Cerebellar nuclear complex (tissue), 1 donor: ENCODE measurements around the gene KLF3.

Experiments used
- DNase-seq, 2 experiments: peaks; one replicate each; lab custom pipeline; 2025; lab: John Stamatoyannopoulos, UW

KLF3 gene

GRCh38 chr4:38698176-38698575 lies 34.2 kb downstream of the KLF3 start:
- DNase-seq = no peak

DNA sequence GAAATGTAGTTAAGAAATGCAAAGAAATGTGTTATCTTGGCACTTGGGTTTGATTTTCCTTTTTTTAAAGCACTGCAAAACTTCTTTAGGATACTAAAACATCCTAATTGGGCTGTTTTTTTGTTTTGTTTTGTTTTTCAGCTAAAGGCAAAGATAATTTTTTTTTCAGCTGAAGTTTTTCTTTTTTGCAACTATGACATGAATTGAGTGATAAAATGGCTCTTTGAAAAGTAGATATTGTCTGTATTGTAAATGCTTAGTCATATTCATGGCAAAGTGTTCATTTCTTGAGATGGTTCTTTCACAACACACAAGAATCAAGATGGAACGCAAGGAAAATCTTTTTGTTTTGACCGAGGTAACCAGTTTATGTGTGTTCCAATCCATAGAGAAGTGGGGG lies 35.1 kb downstream of the KLF3 start:
- no peak for DNase-seq

DNA sequence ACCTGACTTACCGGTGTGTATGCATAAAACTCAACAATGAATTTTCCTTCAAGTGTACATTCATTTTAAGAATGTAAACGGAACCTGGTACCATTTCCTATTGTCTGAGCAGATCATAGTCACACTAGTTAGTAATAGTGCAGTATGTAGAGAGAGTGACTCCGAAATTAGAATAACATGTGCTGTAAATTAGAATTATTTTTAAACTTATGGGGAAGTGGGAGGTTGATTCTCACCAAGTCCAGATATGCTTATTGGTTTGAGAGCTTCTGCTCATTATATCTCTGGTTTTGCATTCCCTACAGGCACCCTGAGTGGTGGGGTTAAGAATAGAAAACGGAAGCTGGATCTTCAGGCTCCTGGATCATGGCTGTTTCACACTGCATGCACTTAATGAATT lies 39.6 kb downstream of the KLF3 start:
- no peak for DNase-seq

GRCh38 chr4:38704622-38705154 lies 40.7 kb downstream of the KLF3 start:
- DNase-seq = no peak

DNA sequence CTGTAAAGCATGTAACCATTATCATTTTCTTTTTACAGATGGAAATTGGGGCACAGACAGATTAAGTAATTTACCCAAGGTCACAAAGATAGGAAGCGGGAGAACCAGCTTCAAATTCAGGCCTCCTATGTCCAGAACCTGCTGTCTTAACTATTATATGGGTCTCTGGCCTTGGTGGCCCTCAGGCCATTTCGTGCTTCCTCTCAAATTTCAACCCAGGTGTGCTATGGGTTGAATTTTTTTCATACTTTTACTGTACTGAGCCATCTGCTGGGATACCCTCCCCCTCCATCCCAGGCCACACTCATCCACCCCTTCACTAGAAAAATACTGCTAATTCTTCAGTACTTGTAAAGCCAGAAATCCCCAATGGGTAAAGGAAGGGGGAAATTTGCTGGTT lies 42.3 kb downstream of the KLF3 start:
- DNase-seq = no peak

DNA sequence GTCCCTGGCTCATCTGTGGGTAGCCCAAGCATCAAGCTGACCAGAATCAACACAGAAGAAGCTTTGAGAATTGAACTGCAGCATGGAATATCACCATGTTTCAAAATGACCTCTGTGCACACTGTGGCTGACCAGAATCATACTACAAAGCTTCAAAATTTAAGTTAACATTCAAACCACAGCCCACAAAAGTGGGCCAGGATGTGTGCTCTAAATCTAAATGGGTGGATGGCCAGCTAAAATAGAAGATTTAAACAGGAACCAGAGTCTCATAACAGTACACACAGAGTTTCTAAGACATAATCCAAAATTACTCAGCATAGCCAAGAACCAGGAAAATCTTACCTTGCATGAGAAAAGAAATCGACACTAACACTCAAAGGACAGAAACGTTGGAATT lies 46.1 kb downstream of the KLF3 start:
- no peak for DNase-seq

GRCh38 chr4:38711066-38711465 lies 47.1 kb downstream of the KLF3 start:
- DNase-seq = no peak

GRCh38 chr4:38715050-38715449 lies 51.1 kb downstream of the KLF3 start:
- DNase-seq = no peak

- no peak for DNase-seq
Measured at GRCh38 chr4:38716256-38716655, 52.3 kb downstream of the KLF3 start.

DNA sequence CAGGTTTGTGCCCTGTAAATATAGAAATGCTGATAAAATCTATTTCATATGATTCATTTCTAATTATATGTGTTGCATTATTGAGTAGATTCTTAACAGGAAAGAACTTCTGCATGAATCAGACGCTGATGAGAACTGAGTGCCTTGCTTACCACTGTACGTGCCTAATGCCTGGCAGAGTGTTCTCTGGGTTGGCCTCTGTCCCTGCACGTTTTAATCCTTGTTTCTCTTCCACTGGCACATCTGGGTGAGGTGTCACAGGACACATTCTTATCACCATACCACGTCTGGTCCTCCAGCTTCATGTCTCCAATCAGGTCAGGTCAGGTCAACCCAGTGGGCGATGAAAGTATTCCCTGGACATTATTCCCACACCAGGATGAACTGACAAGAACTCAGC lies 53.6 kb downstream of the KLF3 start:
- no peak for DNase-seq

DNA sequence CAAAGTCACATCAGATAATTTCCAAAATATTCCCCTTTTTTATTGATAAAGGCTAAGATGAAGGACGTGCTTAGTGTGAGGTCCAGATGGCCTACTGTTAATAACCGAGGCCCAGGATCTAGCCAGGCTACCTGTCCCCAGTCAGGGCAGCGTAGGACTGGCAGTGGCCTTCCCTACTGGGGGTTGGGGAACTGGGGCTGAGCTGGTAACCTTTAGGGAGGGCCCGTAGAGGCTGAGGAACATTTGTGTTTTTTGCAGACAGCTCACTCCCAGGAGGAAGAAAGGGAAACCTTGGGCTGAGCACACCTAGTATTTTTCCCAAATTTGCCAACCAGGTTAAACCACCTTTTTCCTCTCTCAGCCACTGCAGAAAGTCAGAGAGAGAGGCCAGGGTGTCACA lies 59.1 kb downstream of the KLF3 start:
- DNase-seq = no peak

DNA sequence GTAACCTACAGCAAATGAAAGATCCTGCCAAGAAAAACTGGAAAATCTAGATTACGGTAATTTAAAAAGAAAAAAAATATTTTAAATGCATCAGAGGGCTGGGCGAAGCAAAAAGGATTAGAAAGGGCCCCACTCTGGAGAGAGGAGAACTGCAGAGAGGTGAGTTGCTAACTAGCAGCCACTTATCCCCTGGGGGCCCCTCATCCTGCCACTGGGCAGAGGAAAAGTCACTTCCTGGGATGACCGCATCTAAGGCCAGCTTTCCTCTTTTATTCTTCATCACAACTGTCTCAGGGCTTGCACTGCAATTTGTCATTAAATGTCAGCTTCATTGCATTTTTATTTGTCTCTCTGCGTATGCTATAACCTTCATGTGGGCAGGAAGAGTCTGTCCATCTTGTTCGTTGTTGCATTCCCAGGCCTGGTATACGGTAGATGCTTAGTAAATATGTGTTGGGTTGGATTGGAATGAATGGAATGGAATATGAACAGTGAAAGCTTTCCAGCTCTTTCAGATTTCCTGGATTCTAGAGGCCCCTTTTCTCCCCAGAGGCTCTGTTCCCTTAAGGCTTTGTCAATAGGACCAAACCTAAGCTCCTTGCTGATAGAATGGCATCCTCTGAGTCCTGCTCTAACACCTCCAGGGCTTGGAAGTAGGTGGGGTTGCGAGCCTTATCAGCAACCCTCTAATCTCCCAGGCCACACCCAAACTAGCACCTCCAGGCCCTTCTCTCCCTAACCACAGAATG lies 59.9 kb downstream of the KLF3 start:
- DNase-seq = no peak

DNA sequence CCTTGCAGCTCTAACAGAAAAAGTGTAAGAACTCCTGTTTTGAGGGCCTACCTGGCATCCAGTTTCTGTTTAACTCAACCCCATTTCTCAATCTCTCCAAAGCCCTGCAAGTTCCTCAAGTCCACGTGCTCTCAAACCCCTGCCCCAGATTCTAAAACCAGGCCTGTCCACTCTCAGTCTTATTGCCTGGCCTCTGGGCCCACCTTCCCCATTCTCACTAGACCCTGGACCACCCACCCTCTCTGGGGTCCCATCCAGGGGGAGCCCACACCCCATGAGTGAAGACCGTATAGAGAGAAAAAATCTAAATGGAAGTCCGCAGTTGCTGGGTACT lies 60.4 kb downstream of the KLF3 start:
- DNase-seq = no peak

GRCh38 chr4:38728631-38729141 lies 64.7 kb downstream of the KLF3 start:
- no peak for DNase-seq

DNA sequence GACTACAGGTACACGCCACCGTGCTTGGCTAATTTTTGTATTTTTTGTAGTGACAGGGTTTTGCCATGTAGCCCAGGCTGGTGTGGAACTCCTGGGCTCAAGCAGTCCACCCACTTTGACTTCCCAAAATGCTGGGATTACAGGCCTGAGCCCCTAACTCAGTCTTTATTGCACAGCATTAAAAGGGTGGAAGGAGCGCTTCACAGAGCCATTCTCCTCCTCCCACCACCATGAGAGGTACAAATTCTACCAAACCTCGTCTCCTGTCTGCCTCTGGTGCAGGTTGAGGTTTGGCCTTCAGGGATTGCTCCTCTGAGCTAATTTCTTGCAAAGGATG lies 66.5 kb downstream of the KLF3 start:
- DNase-seq = no peak

DNA sequence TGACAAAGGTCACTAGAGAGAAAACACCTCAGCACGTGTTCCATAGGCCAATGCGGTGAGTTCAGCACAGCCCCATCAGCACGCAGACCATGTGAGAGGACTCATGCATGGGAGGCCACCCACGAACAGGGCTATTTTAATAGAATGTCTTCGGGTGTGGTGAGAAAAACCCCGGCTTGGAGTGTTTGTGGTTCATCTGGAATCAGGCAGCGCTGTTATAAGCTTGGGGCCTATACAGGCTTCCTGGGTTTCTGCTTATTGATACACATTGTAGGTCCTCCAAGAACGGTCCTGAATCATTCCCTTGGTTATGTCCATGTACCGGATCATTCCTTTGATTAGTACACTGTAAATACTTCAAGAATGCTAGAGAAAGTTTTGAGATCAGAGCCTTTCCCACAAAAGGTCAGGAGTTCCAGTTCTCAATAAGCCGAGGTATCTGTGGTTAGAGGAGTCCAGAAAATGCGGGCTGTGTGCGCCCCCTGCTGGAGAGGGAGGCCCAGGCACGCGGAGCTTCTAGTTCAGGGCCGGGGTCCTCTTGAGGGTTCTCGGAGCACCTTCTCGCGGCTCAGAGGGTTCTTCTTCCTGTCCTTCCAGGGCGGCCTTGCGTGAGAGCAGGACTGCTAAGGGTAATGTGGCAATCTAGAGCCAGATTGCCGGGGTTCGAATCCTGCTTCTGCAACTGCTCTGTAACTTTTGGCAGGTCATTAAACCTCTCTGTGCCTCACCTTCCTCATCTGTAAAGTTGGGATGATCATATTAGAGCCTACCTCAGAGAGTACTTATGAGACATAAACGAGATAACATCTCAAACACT lies 67.0 kb downstream of the KLF3 start:
- DNase-seq = no peak

DNA sequence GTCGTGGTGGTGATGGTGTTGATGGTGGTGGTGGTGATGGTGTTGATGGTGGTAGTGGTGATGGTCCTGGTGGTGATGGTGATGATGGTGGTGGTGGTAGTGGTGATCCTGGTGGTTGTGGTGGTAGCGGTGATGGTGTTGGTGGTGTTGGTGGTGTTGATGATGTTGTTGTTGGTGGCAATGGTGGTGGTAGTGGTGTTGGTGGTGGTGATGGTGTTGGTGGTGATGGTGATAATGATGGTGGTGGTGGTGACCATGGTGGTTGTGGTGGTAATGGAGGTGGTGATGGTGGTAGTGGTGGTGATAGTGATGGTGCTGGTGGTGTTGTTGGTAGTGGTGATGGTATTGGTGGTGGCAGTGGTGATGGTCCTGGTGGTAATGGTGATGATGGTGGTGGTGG lies 69.7 kb downstream of the KLF3 start:
- DNase-seq = no peak

DNA sequence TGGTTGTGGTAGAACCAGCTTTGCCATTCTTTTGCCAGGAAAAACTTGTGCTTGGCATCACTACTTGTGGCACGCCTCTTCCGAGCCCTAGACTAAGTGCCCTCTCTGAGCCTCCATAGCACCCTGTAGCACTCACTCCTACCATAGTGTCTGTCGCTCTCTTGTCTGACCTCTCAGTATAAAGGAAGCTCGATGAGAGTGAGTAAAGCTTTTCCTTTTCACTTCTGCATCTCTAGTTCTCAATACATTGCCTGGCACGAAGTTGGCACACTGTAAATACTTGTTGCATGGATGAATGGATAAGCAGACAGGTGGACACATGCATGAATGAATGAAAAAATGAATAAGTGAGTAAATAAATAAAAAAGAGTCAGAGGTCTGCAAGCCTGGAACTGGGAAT lies 70.4 kb downstream of the KLF3 start:
- no peak for DNase-seq

- no peak for DNase-seq
Measured at GRCh38 chr4:38734911-38735310, 70.9 kb downstream of the KLF3 start.

DNA sequence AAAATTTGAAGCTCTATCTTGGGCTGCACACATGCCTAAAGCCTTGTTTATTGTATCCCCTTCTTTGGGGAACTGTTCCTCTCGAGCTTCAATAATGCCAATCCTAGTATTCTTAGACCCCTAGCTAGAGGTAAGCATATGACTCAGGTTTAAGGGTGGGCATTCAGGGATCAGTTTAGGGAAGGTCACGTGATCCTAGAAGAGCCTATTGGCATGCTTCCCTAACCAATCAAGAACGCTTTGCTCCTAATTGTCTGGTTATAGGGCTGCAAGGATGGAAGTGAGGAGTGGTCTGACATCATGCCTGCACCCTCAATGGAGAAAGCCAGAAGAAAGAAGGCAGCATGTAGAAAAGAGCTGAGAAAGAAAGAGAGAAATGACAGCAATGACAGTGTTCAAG lies 71.9 kb downstream of the KLF3 start:
- DNase-seq = no peak

GRCh38 chr4:38738940-38739803 lies 75.2 kb downstream of the KLF3 start:
- no peak for DNase-seq

GRCh38 chr4:38740303-38740702 lies 76.3 kb downstream of the KLF3 start:
- no peak for DNase-seq
